ENCODE data around the gene PDE4D.
"Not testable (repeated sequence)": the region's sequence is repeated elsewhere in the genome, so short reads cannot be mapped to it uniquely, and the experiment has no call there.

PDE4D gene

DNA sequence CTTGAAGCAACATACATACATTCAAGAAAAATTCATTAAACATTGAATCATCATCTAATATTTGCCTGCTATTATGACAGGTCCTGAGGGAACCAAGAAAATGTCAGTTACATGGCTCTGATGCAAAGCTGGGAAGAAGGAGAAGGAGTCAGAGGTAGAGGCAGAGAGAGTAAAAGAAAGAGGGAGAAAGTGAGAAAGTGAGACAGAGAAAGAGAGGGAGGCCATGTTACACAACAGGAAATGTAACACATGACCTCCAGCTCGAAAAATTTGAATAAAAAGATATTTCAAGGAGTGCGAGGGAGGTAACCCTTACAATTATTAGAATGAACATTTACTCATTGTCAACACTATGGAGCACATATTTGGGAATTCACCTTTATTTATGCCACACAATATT lies 189.7 kb downstream of the PDE4D start:
- DNase-seq (ENCODE audit: low read depth in 2 of 2): no peak

DNA sequence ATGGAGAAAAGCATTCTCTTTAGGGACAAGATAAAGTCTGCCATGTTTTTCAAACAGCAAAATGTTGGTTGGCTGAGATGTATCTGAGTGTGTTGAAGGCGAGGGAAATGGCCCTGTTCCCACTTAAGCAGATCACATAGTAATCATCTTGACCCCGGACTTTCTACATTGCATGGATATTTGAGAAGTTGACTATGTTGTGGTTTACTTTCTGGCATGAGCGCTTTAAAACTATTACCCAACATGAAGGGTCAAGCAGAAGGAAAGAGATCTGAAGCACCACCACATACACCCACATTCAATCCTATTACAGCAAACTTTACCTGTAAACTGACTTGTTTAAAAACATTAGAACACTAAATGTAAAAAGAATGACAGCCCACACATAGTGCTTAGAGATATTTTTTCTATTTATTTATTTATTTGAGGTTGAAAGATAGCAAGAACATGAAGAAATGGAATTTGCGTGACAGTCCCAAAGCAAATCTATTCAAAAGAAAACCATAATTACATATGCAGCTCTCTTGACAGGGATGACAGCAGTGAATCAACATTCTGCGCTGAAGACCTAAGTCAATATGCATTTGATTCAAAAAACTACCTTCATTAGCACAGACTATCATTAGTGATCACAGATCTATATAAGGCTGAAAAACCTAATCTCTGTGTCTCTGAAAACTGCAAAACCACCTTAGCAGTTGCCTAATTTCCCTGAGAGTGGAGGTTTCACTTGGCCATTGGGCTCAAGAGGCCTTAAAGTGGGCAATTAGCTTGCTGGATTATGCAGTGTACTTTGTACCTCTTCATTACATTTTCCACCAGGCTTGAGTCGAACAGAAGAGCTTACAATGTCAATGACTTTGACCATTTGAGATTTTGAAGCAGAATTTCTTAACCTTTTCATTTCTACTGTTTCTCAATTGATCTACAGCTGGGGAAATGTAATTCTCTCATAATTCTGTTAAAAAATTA lies 195.0 kb downstream of the PDE4D start:
- DNase-seq (ENCODE audit: low read depth in 2 of 2): no peak

DNA sequence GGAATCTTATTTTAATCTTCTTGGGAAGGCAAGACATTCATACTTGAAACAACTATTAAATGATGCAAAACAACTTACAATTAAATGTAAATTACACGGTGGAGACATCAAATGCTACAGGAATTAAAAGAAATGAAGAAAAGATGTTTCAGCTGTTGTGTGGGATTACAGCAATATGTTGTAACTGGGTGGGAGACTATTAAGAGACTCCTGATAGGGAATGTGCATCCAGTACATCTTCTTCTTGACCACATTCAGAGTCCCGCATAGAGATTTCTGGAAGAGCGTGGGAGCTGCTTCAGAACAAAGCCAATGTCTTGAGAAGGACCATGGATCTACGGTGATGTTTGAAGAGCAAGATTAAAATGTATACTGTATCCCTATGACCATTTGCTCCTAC lies 199.1 kb downstream of the PDE4D start:
- DNase-seq (ENCODE audit: low read depth in 2 of 2): no peak

DNA sequence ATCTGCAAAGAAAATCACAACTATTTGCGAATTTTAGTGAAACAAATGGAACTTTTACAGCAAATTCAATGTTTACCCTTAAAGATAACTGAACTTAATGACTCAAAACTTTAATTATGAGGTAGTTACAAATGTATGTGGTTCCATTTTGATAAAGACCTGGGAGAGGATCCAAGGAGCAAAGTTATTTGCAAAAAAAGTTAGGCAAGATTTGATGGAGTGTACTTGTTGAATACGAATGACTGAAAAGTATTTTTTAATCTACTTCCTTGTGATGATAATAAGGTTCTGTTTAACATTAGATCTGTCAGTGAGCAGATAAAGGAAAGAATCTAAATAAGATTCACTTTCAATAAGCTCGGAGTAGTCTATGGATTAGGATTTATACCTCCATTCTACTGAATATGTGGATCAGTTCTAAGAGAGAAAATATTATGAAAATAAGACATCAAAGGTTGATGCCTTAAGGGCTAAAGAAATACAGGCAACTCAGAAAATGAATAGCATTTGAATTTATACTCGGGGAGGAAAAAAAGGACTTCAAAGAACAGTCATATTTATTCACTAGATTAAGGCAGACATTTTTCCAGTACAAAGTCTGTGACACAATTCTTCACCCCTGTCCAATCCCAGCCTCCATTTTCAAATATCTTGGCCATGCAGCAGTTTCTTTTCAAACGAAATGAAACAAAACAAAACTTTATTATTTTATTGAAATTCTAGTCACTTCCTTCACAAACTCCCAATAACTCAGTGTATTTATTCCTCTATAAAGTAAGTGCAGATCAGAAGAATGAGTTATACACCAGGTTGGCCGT lies 199.8 kb downstream of the PDE4D start:
- no peak for DNase-seq (ENCODE audit: low read depth in 2 of 2)

DNA sequence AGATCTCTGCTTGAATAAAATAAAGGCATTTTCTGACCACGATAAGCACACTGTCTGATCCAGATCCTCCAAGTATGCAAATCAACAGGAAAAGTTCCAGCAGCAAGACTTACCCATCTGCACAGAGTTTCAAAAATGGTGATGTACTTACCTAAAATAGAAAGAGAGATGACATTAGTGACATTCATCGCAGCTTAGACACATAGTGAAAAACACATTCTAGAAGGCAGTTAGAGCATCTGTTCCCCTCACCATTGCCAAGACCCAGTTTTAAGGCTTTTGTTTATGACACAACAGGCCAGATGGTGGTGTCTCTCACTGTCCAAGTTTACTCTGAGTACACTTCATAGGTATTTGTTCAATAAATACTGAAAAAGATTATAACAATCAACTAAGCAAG lies 207.7 kb downstream of the PDE4D start:
- no peak for DNase-seq (ENCODE audit: low read depth in 2 of 2)

DNA sequence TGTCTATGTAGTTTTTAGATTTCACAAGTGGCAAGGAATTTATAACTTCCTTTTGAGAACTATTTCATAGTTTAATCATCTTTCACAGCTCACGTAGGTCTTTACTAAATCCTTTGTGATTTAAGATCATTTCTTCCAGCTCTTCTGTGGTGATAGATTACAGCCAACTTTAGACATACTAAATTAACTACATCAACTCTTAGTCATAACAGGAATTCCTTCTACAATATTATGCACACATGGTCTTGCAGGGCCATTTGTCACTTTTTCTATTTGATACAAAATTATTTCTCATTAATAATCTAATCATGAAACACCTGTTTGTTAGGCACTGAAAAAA lies 208.4 kb downstream of the PDE4D start:
- DNase-seq (ENCODE audit: low read depth in 2 of 2): no peak

DNA sequence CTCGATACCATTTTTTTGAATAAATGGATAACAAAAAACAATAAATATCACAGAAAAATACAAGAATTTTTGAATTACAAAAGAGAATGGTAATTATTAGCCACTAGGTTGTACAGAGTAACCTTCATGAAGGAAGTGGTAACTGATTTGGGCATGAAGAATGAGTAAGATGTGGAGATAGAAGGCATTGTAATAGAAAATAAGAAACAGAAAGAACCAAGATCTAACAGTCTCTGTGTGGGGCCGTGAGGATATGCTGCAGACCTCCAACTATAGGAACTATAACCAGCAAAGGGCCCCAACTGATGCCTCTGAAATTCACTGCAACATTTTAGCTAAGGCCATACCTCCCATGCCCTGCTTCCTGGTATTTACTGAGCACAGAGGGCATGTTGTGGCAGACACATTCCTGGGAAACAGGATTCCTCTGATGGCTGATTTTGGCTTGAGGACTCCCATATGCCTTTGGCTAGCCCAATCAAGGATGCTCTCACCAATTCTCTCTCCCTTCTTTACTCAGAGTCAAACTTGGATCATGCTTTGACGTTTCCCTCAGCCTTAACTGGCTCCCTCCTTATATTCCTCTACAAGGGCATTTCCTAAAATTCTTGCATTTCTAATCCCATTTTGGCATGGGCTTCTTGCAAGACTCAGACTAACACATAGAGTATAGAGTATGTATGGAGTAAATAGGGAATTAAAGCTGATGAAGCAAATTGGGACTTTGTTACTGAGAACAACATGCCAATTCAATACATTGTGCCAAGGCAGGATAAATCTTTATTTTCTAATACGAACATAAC lies 208.9 kb downstream of the PDE4D start:
- no peak for DNase-seq (ENCODE audit: low read depth in 2 of 2)

- no peak for DNase-seq (ENCODE audit: low read depth in 2 of 2)
These were observed 210.2 kb downstream of the PDE4D start for GRCh38 chr5:59683311-59683710.

- DNase-seq (ENCODE audit: low read depth in 2 of 2): no peak
These were observed 211.0 kb downstream of the PDE4D start for GRCh38 chr5:59682542-59682941.

DNA sequence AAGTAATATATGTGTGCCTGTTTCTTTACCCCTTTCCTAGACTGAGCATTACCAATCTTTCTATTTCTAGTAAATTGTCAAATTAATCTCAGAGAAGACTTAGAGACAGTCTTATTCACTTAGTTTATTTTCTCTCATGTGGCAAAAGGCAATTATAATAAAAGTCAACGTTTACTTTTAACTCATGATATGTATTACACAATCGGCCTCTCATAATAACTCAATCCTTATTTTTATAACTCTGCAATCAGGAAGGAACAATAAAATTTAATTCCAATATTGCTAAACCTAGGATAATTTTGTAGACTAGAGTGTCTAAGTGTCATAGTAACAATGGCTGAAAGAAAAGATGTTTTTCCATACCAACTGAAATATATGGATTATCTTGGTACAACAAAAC lies 214.6 kb downstream of the PDE4D start:
- DNase-seq (ENCODE audit: low read depth in 2 of 2): no peak

- no peak for DNase-seq (ENCODE audit: low read depth in 2 of 2)
These were observed 218.8 kb downstream of the PDE4D start for GRCh38 chr5:59674763-59675162.

DNA sequence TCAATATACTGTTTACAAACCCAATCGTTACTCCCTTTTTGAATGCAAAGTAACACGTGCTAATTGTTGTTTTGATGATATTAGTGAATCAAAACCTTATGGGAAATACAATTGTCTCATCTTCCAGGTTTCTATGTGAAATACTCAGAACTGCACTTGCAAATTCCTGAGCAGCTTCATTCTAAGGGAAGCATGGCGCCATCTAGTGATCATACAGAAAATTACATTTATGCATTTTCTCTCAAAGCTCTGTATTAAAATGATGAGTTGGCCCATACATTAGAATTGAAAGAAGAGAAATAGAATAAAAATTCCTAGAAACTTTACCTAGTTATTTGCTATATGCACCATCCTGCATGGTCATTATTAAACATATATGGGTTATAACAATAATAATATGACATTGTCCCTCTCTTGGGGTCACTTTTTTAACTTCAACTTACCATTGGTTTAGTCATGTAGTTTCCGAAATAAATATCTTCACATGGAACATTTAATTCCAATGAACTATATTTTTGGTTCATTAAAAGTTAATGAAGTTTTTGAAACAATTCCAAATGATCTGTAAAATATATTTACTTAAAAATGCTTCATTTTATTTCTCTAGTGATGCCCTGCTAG lies 220.0 kb downstream of the PDE4D start:
- DNase-seq (ENCODE audit: low read depth in 2 of 2): no peak

DNA sequence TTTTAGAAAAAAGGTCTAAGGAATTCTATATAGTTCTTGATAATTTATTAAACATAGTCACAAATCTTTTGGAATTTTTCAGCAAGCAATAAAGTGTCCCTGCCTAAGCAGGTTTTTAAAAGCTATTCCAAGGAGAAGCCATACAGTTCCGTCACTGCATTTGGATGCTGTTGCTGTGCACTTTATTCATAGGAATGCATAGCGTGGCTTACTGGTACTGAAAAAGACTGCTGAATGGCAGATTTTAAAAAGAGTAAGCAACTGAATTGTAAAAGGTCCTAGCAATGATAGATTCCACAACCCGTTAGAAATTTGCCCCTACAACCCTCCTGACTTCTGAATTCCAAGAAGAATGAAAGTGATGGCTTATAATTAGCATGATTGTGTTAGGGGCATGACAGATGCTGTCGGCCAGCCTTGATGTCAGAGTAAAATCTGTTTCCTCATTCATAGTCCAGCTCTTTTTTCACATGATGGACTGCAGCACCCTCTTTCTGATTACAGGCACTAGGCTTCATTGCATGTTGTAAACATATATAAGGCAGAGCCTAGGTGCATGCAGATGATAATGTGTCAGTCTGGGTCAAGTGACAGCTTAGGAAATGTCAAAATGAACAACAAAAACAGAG lies 227.0 kb downstream of the PDE4D start:
- no peak for DNase-seq (ENCODE audit: low read depth in 2 of 2)

DNA sequence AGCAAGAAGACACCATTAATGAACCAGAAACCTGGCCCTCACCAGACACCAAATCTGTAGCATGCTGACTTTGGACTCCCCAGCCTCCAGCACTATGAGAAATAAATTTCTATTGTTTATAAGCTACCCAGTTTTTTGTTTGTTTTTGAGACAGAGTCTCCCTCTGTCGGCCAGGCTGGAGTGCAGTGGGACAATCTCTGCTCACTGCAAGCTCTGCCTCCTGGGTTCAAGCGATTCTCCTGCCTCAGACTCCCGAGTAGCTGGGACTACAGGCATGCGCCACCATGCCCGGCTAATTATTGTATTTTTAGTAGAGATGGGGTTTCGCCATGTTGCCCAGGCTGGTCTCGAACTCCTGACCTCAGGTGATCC lies 227.7 kb downstream of the PDE4D start:
- DNase-seq (ENCODE audit: low read depth in 2 of 2): not testable (repeated sequence)

- DNase-seq (ENCODE audit: low read depth in 2 of 2): no peak
These were observed 228.3 kb downstream of the PDE4D start for GRCh38 chr5:59665086-59665831.

DNA sequence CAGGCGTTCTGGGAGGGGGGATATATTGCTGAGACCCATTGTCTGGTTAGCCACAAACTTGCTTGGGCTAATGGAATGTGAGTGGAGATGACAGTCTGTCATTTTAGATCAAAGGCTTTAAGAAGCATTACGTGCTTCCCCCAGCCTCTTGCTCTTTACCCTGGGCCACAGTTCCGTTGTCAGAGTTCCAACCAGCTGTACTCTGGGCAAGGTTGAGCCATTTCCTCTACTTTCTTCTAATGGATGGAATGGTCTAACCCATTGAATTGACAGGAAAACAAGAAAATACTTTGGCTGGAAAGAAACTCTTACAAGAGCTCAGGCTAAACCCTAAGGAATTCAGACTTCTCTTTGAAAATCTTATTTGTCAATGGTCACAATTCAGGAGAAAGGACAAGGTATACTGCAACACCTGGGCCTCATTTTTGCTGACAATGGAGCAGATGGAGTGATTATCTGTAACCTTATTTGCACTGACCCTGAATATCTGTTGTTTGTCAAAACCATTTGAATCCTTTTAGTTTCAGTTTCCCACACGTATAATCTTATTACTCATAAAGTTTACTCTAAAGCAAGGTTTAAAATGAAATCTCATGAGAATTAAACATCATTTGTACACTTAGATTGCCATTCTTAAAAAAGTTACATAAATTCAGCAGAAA lies 231.4 kb downstream of the PDE4D start:
- DNase-seq (ENCODE audit: low read depth in 2 of 2): no peak

- DNase-seq (ENCODE audit: low read depth in 2 of 2): no peak
These were observed 232.2 kb downstream of the PDE4D start for GRCh38 chr5:59661311-59661710.

DNA sequence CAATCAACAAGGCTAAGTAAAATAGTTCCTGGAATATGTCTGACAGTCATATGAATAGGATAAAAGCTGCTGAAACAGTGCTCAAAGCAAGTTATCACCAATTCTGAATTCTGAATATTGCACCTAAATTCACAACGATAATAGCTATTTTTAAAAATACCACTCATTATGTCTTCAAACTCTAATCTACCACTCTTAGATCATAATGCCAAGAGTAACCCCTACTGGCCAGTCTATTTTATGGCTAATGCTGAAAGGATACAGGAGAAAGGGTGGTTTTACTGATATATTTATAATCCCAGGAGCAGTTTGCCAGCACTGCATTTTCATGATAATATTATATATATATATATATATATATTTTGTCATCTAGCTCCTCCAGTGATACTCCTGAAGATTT lies 232.8 kb downstream of the PDE4D start:
- no peak for DNase-seq (ENCODE audit: low read depth in 2 of 2)

DNA sequence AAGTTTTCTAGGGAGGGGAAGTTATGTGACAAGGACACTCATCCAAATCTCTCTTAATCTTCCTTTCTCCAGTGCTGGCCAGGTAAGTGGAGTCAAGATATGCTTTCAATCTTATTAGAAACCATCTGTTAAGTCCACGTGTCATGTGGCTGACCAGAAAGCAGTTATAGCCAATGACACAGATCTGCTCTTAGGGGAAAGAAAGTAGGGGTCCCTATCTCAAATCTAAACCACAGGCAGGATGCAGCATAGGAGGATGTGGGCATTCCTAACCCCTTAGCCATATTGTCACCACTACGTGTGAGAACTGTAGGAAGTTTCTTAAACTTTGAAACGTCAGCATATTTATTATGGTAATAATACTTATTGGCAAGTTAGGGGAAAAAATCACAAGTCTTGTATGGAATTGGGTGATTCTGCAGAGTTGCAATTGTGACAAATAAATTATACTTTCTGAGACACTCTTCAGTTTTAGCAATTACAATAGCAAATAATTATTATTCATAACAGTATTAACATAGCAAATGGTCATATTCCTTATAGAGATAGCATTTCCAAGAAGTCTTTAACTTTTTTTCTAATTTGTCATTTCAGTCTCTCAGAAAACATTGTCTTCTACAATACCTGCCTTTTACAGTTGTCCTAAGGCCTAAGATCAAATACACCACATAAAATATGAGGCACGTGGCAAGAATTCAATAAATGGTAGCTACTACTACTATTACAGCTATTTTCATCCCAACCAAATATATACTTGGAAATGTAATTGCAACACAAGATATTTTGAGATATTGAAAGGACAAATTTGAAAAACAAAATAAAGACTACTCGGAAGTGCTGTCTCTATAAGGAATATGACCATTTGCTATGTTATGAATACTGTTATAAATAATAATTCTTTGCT lies 236.9 kb downstream of the PDE4D start:
- DNase-seq (ENCODE audit: low read depth in 2 of 2): no peak
